Stimulated activated CD4-positive, alpha-beta T cell treated with anti-CD3 and anti-CD28 coated beads, TNF-alpha, amount 100 ng/mL, for 1 hour (primary cell): ENCODE results near the gene DNER.
"Not testable (repeated sequence)": the region's sequence is repeated elsewhere in the genome, so short reads cannot be mapped to it uniquely, and the experiment has no call there.

Source experiments
- DNase-seq, 3 donors: peaks; one replicate each; pipeline ENCODE4 v3.0.0-alpha.2; 2020; ENCODE audit warnings: low read depth in 3 of 3, low spot score in 1 of 3

The DNER gene

DNA sequence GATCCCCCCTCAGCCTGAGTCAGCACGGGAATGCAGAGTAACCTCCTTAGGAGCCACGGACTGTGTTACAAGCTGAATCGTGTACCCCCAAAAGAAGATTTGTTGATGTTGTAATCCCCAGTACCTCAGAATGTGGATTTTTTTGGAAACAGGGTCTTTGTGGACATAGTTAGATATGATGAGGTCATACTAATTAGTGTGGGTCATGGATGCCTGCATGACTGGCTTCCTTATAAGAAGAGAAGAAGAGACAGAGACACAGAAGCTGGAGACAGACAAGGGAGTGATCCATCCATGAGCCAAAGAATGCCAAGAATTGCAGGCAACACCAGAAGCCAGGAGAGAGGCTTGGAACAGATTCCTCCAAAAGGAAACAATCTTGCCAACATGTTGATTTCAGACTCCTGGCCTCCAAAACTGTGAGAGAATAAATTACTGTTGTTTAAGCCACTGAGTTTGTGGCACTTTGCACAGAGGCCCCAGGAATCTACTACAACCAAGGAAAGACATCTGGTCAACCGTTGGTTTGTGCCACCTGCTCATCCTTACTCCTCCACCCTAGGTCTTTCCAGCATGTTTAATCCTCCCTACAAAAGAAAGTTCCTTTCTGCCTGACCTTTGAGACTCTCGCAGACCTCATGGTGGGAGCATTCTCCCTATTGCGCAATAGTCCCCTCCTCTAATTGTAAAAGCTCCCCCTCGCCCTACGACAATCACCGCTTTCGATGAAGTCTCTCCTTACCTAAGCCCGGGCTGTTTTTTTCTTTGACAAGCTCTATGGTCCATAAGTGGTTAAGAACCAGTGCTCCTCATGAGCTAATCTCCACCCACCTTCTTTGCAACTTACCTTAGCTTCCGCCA, 91.6 kb downstream of the DNER start:
- DNase-seq = no peak

DNA sequence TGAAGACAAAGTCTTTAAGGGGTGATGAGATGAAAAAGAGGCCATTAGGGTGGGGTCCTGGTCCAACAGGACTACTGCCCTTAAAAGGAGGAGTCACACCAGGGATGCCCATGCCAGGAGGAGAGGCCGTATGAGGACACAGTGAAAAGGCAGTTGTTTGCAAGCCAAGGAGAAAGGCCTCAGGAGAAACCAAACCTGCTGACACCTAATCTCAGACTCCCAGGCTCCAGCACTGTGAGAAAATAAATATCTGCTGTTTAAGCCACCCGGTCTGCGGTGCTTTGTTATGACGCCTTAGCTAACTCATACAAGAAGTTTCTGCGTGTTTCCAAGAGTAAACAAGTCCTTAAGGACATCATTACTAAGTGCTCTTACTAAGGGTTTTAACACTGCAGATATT, 93.6 kb downstream of the DNER start:
- DNase-seq = no peak

DNA sequence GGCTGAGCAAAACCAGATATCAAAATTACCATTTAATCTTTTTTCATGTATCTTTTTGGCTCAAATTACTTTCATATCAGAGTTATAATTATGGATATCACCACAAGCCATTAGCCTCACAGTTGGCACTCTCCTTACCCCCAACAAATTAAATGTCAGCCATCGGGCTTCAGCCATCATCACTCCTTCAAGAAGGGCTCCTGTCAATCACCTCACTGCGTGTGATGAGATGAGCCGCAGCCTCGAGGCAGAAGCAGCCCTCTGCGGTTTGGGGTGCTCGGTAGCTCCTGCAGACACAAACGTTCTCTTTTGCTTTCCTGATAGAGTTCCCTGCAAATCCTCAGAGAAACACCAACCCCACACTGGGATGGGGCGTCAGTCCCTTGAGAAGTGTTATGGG, 94.1 kb downstream of the DNER start:
- DNase-seq = no peak

GRCh38 chr2:229616433-229616832, 97.9 kb downstream of the DNER start:
- DNase-seq = no peak

DNA sequence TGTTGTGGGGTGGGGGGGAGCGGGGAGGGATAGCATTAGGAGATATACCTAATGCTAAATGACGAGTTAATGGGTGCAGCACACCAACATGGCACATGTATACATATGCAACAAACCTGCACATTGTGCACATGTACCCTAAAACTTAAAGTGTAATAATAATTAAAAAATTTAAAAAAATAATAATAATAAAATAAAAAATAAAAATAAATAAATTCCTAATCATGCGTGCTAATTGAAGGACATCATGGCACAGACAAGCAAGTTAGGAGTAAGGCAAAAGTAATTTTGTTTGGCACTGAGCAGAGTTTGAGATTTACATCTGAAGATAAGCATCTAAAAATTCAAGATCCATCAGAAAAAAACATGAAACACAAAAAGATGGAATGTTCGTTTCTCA, 100.3 kb downstream of the DNER start:
- DNase-seq = not testable (repeated sequence)

- no peak for DNase-seq
Observed at GRCh38 chr2:229612384-229612971, 101.9 kb downstream of the DNER start.

- DNase-seq = no peak
Observed at GRCh38 chr2:229611360-229611759, 103.0 kb downstream of the DNER start.

DNA sequence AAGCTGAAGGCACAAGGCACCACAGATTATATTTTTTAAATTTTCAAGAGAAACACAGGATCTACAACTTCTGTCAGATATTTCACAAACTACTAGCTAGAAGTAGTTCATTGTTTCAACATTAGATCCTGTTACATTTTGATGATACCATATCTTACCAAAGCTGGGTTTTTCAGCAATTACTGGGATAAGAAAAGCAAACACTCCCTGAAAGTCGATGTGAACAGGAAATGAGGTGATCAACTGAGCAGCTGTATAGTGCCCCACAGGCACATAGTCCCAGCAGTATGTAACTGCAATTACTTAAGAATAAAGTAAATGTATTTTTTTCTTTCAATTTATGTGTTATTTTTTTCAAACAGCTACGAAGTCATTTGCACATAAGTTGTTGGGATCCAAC, 103.5 kb downstream of the DNER start:
- DNase-seq = no peak

GRCh38 chr2:229610333-229610732, 104.0 kb downstream of the DNER start:
- DNase-seq = no peak

- DNase-seq = no peak
Observed at GRCh38 chr2:229601936-229602335, 112.4 kb downstream of the DNER start.

- no peak for DNase-seq
Observed at GRCh38 chr2:229601396-229601795, 113.0 kb downstream of the DNER start.

GRCh38 chr2:229598227-229598626, 116.1 kb downstream of the DNER start:
- no peak for DNase-seq

GRCh38 chr2:229596796-229597195, 117.6 kb downstream of the DNER start:
- DNase-seq = no peak

DNA sequence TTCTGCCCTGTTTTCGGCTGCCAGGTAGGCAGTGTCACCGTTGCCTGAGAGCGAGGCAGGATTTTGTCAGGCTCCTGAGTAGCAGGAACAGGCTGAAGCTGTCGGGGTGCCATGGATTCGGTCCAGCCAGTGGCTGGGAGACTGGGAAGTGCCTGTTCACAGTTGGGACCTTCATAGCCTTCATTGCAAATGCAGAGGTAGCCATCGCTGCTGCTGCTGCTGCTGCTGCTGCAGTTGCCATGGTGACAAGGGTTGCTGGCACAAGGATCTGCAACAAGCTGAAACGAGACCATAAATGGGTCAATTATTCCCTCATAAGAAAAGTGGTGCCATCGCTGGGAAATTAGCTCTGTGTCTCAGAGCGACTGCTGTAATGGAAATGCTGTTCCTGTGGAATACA, 122.7 kb downstream of the DNER start:
- no peak for DNase-seq

DNA sequence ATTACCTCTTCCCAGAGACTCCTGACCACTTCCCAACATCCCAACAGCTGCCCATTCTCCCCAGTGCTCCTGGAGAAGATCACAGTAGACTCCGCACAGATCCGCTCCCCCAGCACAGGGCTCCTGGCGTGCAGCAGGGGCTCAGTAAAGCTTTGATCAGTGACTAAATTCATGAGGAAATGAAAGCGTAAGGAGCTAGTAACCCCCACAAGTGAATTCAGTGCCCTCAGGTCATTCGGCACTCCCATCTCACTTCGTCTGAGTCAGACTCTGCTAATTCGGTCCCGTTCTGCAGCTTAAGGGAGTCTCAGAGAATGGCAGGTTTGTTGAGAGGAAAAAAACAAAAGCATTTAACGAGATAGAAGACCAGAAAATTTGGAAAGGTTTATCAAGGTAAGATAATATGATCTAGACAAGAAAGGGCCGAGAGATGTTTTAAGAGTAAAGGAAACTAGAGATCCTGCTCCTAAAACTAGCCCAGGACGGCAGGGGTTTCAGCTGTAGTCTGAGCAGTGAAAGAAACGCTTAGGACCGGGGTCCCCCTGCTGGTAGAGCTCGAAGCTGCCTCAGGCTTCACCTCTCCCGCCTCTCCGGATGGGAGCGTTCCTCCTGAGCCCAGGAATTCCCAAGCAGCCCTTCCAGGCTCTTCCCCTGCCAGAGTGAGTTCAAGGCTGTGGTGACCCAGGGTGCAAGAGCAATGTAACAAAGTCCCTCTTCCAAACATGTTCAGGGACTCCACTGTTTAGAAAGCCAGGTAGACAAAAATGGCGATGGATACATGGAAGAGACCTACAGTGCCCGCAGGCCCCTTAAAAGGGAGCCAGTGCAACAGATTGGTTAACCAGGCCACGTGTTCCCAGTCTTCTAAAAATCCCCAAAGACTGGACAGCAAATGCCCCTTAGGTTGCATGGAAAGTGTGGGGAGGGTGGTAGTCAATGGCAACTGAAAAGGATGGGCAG, 127.3 kb downstream of the DNER start:
- no peak for DNase-seq

DNA sequence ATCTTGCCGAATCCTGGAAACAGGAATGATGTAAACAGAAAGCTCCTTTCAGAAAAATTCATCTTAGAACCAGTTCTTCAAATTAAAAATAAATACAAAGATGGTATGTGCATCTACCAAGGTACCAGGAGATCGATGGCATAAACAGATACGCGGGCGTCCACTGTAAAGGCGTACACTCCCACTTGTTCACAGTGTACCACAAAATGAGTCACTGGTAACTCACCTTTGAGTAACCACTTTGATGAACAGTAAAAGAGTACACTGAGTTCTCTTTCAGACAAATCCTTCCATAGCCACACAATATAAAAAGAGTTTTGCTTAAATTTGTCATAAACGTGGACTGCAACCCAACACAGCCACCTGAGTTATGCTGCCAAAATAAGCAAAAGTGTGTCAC, 128.3 kb downstream of the DNER start:
- DNase-seq = no peak

GRCh38 chr2:229582151-229582550, 132.2 kb downstream of the DNER start:
- DNase-seq = no peak

DNA sequence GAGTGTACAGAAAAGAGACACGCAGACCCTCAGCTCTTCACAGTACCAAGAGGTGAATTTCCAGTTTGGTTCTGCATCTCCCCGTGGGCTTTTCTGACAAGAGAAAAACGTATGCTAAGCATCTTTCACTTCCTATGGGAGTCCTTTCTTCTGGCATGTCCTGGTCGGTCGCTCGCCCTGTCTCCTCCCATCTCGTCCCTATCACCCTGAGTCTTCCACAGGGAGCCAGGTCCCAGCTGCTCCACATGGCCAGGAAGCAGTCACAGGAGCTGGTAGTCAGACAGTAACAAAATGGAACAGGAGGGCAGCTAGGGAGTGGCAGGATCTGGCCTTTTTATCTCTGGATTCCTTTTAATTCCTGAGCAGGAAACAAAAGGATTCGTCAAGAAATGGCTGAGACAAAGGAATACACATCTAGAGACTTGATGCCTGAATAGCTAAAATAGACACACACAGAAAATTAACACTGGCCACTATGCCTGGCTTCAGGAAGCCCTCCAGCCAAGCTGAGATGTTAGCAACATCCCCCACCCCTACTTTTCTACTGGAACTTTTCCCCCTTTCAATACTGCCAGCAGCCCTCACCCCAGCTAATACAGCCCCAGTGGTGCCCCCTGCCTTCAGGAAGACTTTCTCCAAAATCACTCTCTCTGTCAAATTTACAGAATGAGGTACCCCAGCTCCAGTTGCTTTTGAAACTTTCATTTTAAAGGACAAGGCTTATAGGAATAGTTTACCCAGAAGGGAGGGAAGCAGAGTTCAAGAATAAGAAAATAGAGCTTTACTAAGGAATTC, 136.1 kb downstream of the DNER start:
- DNase-seq = no peak

- no peak for DNase-seq
Observed at GRCh38 chr2:229575569-229576315, 138.6 kb downstream of the DNER start.
